Esophagus (tissue), 2 donors: ENCODE measurements around the gene PARD3. TPM values are rescaled to one million over a fixed set of nuclear protein-coding genes. Genes with fewer than 3 reads are reported as not detected.

Experiments used
- H3K27ac ChIP-seq, 2 donors: one replicate each; pipeline ENCODE4 v1.5.1; 2013; ENCODE audit warnings: low read depth in 2 of 2, mild to moderate bottlenecking in 2 of 2, inconsistent platforms in 1 of 2, low read length in 1 of 2, moderate library complexity in 1 of 2
- H3K27me3 ChIP-seq, 2 donors: one replicate each; pipeline ENCODE4 v1.6.1; 2013; ENCODE audit warnings: low read length in 2 of 2, control low read depth in 1 of 2, mild to moderate bottlenecking in 1 of 2; ENCODE audit not compliant: insufficient read depth in 2 of 2, control insufficient read depth in 1 of 2
- H3K36me3 ChIP-seq, 2 donors: one replicate each; pipeline ENCODE4 v1.6.1; 2013; ENCODE audit warnings: low read length in 1 of 2; ENCODE audit not compliant: control insufficient read depth in 2 of 2, insufficient read depth in 2 of 2
- H3K4me1 ChIP-seq, 2 donors: one replicate each; pipeline ENCODE4 v1.6.1; 2013; ENCODE audit warnings: low read length in 1 of 2; ENCODE audit not compliant: control insufficient read depth in 2 of 2, insufficient read depth in 2 of 2
- H3K4me3 ChIP-seq, 2 donors: one replicate each; pipeline ENCODE4 v1.5.1; 2013; ENCODE audit warnings: low read length in 2 of 2, mild to moderate bottlenecking in 2 of 2, low read depth in 1 of 2, moderate library complexity in 1 of 2
- H3K9me3 ChIP-seq, 2 donors: one replicate each; pipeline ENCODE4 v1.6.1; 2013; ENCODE audit warnings: mild to moderate bottlenecking in 2 of 2, low read depth in 1 of 2, low read length in 1 of 2, moderate library complexity in 1 of 2; ENCODE audit not compliant: control insufficient read depth in 2 of 2, insufficient read depth in 1 of 2
- WGBS, 2 donors: extraction: QIAGEN DNeasy Blood & Tissue Kit; methylation state at CpG; one replicate each; pipeline ENCODE4 v1.1.7; 2013; 5-methylcytosine and 5-hydroxymethylcytosine counted together
- polyA plus RNA-seq, 2 donors: library from polyadenylated mRNA; stranded (reverse); fragments of 200-250 nt; gene quantifications; one replicate each; pipeline ENCODE4 v1.2.3, GENCODE V29; 2013
- donor health status: healthy with polysubstance abuse.
- donor health status: Bipolar disorder and iron deficiency.

PARD3 gene
- polyA plus RNA-seq, 2 donors: 40.3 to 71.3 TPM

DNA sequence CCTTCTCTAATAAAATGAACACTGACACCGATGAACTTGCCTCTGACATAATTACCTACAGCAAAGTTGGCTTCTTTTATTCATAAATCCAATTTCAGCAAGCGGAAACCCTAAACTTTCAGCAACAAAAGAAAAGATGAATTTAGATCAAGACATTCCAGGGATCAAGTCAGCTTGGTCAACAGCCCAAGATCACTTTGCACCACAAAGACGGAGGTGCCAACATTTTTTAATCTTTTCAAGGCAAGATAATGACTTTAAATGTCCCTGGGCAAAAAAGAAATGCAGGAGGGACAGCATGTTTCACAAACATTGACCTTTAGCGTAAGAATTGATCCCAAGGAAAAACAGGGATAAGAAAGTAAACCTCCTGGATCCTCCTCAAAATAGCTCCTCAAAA, 636.9 kb downstream of the PARD3 start:
- no peak overlapping the region for H3K27ac ChIP-seq
- H3K4me3 ChIP-seq: no peak overlapping the region
- H3K27me3 ChIP-seq: no peaks in the 10 kb centered on the region
- peaks cover 0 to 3% of the 10 kb centered on the region in 2 donors for H3K4me1 ChIP-seq
- 54 to 70% methylated on average over 4 of the region's 4 CpGs for WGBS, 2 donors
- no peaks in the 10 kb centered on the region for H3K36me3 ChIP-seq
- no peaks in the 10 kb centered on the region for H3K9me3 ChIP-seq

DNA sequence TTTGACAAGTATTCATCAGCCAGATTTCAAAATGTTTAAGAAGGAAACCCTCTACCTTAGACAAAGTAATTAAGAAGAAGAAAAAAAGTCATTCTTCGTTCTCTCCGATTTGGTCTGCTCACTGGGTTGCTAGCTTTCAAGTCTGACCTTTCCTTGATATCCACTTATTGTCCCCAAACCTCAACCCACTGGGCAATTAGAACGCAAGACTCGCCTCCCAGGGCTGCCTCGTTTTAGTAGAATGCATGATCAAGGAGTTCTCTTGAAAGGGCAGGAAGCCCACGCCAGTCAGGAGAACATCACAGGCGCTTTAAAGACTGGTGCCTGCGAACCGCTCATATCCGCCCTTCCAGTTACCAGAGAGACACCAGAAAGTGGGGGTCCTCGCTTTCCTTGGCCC, 637.7 kb downstream of the PARD3 start:
- Histone ChIP-seq H3K36me3 (no peaks in the 10 kb centered on the region), H3K4me3 (no peak overlapping the region), H3K27ac (no peak overlapping the region), H3K9me3 (no peaks in the 10 kb centered on the region), H3K4me1 (peaks cover 0 to 3% of the 10 kb centered on the region in 2 donors), H3K27me3 (no peaks in the 10 kb centered on the region)
- WGBS, 2 donors: 87 to 93% methylated on average over 11 of the region's 11 CpGs

- Histone ChIP-seq H3K36me3 (no peaks in the 10 kb centered on the region), H3K27me3 (no peaks in the 10 kb centered on the region), H3K9me3 (no peaks in the 10 kb centered on the region), H3K27ac (no peak overlapping the region), H3K4me1 (no peaks in the 10 kb centered on the region), H3K4me3 (no peak overlapping the region)
- WGBS, 2 donors: 78 to 80% methylated on average over 5 of the region's 5 CpGs
Measured at GRCh38 chr10:34176351-34176750, 638.7 kb downstream of the PARD3 start.

DNA sequence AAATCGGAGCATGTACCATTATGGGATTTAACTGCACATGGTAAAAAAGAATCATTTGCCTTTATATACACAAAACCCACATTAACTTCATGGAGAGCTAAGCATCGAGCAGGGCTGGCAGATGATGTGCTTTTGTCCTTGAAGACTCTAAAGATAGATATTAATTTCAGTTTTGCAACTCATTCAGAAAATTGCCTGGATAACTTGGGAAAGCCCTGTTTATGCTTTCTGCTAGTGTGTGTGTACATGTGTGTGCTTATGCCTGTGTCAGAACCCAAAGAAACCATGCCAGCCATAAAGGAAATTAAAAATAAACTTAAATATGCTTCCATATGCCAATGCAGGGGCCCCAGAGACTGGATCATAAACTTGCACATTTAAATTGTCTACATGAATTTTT, 640.0 kb downstream of the PARD3 start:
- WGBS, 2 donors: 86 to 87% methylated on average over 2 of the region's 2 CpGs
- Histone ChIP-seq H3K4me3 (no peak overlapping the region), H3K9me3 (no peaks in the 10 kb centered on the region), H3K27ac (no peak overlapping the region), H3K36me3 (no peaks in the 10 kb centered on the region), H3K4me1 (no peaks in the 10 kb centered on the region), H3K27me3 (no peaks in the 10 kb centered on the region)

GRCh38 chr10:34172936-34173533, 642.1 kb downstream of the PARD3 start:
- H3K9me3 ChIP-seq: no peaks in the 10 kb centered on the region
- H3K36me3 ChIP-seq: no peaks in the 10 kb centered on the region
- 71 to 77% methylated on average over 8 of the region's 8 CpGs for WGBS, 2 donors
- H3K27ac ChIP-seq: no peak overlapping the region
- H3K4me1 ChIP-seq: no peaks in the 10 kb centered on the region
- no peaks in the 10 kb centered on the region for H3K27me3 ChIP-seq
- no peak overlapping the region for H3K4me3 ChIP-seq

GRCh38 chr10:34171957-34172527, 643.1 kb downstream of the PARD3 start:
- 52 to 77% methylated on average over 4 of the region's 4 CpGs for WGBS, 2 donors
- H3K36me3 ChIP-seq: no peaks in the 10 kb centered on the region
- H3K27me3 ChIP-seq: no peaks in the 10 kb centered on the region
- no peaks in the 10 kb centered on the region for H3K9me3 ChIP-seq
- H3K4me1 ChIP-seq: no peaks in the 10 kb centered on the region
- H3K27ac ChIP-seq: no peak overlapping the region
- no peak overlapping the region for H3K4me3 ChIP-seq

GRCh38 chr10:34169677-34170076, 645.4 kb downstream of the PARD3 start:
- WGBS, 2 donors: 91 to 93% methylated on average over 3 of the region's 3 CpGs
- Histone ChIP-seq H3K27ac (no peak overlapping the region), H3K4me3 (no peak overlapping the region), H3K4me1 (no peaks in the 10 kb centered on the region), H3K27me3 (no peaks in the 10 kb centered on the region), H3K9me3 (no peaks in the 10 kb centered on the region), H3K36me3 (no peaks in the 10 kb centered on the region)

DNA sequence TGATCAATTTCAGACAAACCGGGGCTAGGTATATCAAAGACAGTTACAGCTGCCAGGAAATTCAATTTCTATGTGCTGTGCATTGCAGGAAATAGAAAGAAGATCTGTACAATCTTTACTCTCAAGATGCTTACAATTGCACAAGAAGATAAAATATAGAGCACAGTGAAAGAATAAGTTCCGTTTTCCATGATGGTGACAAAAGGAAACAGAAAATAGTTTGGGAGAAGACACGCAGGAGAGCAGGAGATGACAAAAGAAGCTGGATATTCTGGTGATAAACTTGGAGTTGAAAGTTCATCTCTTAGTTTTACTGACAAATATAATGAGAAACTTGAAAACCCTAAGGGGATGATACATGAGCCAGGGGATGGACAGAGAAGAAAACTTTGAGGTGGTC, 646.0 kb downstream of the PARD3 start:
- H3K36me3 ChIP-seq: no peaks in the 10 kb centered on the region
- H3K27me3 ChIP-seq: no peaks in the 10 kb centered on the region
- no peak overlapping the region for H3K4me3 ChIP-seq
- no peak overlapping the region for H3K27ac ChIP-seq
- H3K9me3 ChIP-seq: no peaks in the 10 kb centered on the region
- no peaks in the 10 kb centered on the region for H3K4me1 ChIP-seq
- WGBS, 2 donors: 59 to 73% methylated on average over 3 of the region's 3 CpGs

- 32 to 54% methylated on average over 4 of the region's 4 CpGs for WGBS, 2 donors
- Histone ChIP-seq H3K4me3 (no peak overlapping the region), H3K9me3 (no peaks in the 10 kb centered on the region), H3K27me3 (no peaks in the 10 kb centered on the region), H3K27ac (no peak overlapping the region), H3K36me3 (no peaks in the 10 kb centered on the region), H3K4me1 (no peaks in the 10 kb centered on the region)
Measured at GRCh38 chr10:34168439-34168838, 646.7 kb downstream of the PARD3 start.

DNA sequence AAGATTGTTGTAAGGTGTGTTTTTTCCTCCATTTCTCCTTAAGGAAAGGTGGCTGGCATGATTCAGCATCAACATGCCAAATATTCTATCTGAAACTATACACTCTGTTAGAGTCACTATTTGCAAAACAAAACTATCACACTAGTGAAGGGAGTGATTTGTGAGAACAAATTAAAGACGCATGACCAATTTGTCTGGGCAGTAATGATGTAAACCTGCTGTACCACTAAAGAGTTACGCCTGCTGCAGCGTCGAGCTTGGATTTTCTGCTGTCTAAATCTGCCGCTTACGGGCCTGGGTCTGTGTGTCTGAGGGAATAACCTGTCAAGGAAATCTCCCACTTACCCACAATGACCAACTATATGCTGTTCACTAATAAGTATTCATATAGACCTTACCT, 648.3 kb downstream of the PARD3 start:
- H3K27ac ChIP-seq: no peak overlapping the region
- 88 to 93% methylated on average over 6 of the region's 6 CpGs for WGBS, 2 donors
- H3K4me3 ChIP-seq: no peak overlapping the region
- no peaks in the 10 kb centered on the region for H3K9me3 ChIP-seq
- no peaks in the 10 kb centered on the region for H3K4me1 ChIP-seq
- no peaks in the 10 kb centered on the region for H3K36me3 ChIP-seq
- no peaks in the 10 kb centered on the region for H3K27me3 ChIP-seq
